ENCODE measurements around the gene SOCS7.

GRCh38 chr17:38420518-38420917 is 68.9 kb downstream of the SOCS7 start:
- no peak for TF ChIP-seq CTCF (conservative IDR thresholded peaks at IDR 0.05; ENCODE audit: low read depth, low read length)
- no peak for TF ChIP-seq EZH2 (IDR thresholded peaks at IDR 0.05; ENCODE audit: low read length, unreplicated experiment)

Data from PC-3 (cell line).